ENCODE measurements around the gene RETN.

The RETN gene, protein sequence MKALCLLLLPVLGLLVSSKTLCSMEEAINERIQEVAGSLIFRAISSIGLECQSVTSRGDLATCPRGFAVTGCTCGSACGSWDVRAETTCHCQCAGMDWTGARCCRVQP

DNA sequence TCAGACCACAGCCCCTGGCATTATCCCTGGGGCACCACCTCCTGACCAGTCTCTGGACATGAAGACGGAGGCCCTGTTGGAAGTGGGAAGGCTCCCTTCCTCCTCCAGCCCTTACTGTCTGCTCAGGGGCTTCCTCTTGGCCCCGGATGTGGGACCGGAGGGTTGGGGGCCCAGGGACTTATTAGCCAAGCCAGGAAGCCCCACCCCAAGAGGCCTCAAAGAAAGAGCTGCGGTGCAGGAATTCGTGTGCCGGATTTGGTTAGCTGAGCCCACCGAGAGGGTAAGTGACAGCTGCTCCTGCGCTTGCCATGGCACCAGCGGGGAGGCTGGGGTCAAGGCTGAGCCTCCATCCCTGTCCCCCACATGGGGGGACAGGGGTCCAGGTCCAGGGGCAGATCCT, at the start of gene RETN:
TSS of gene RETN (plus strand) at position 208 of the 400 bp plus-strand sequence. CDS start 278 bp downstream, outside the sequence.
- DNase-seq: no peak

DNA sequence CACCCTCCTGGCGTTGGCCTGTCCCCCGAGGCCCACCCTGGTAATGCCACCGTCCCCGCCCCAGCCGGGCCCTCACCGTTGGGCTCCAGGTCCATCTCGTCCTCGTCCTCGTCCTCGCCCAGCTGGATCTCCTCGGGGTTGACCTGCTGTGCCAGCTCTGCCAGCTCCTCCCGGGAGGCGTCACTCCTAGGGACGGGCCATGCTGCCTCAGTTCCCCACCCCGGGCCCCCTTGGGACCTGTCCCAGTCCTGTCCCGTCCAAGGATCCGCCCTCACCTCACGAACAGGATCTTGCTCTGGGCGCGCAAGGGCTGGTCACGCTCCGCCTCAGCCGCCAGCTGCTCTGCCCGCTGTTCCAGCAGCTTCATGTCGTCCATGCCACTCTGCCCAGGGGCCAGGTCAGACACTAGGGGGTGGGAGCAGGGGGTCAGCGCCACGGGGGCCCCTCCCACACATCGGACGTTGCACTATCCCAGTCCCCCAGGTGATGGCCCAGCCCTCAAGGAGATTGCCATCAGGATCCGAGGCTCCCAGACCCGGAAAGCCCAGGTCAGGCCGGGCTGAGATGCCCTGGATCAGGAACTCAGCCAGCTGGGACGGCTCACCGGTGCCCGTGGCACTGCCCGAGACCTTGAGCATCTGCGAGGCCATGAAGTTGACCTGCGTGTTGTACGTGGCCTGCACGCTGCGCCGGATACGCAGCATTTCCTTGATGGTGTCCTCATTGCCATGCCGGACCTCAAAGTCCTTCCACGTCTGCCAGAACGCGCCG, 49.0 kb upstream of the RETN start:
- DNase-seq: no peak

DNA sequence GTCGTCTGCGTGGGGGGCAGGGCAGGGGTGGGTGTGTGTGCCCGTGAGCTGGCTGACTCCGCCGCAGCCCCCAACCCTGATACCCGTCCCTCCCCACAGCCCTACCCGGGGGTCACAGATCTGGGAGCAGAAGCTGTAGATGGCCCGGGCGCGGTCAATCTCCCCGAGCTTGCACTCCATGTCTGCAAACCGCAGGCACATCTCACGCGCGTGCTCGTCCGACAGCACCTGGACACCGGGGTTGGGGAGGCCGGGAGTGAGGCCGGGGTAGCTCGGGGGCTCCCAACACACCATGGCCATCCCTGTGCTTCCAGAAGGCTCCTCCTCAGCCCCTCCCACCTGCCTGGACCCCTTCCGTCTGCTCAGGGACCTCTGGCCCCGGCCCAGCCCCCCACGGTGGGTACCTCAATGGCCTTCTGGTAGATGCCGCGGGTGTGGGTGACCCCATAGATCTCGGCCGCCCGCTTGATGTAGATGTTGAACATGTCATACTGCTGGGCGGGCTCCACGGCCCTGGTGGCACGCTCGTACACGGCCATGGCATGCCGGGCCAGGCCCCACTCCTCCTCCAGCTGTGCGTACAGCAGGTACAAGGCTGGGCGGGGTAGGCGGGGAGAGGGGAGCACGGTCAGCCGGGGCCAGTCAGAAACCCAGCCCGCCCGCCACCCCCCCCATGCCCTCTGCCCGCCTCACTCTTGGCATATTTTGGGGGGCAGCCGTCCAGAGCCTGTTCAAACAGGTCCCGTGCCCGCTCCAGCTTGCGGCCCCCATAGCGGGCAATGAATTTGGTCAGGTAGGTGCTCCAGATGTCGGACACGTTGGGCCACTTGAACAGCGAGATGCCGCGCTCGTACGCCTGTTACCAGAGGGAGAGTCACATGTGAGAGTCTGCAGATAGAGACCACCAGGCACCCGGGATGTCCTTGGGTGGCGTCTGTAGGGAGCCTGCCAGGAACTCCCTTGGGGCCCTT, 48.1 kb upstream of the RETN start:
- DNase-seq: no peak

DNA sequence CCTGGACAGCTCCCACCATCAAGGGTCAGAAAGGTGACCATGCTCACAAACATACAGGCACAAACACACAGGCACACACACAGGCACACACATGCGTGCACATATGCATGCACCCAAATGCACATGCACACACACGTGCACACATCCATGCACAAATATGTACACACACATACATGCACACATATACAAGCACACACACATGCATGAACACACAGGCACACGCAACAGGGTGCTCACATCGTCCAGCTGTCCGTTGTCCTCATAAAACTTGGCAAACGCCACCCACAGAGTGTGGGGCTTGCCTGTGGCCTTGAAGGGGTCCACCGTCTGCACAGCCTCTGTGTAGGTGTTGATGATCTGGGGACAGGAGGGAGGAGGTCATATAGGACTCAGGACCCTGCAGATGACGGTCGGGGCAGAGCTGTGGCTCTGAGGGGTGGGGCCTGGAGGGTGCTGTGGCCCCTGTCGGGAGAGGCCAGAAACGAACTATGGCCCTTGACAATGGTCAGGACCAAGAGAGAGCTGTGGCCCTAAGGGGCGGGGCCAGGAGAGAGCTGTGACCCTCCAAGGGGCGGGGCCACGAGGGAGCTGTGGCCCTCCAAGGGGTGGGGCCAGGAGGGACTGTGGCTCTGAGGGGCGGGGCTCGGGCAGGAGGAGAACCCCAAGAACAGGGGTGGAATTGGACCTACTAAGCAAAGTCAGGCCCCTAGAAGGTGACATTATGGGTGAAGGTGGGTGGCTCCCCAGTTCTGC, 45.7 kb upstream of the RETN start:
- DNase-seq: peak; percentile 62

DNA sequence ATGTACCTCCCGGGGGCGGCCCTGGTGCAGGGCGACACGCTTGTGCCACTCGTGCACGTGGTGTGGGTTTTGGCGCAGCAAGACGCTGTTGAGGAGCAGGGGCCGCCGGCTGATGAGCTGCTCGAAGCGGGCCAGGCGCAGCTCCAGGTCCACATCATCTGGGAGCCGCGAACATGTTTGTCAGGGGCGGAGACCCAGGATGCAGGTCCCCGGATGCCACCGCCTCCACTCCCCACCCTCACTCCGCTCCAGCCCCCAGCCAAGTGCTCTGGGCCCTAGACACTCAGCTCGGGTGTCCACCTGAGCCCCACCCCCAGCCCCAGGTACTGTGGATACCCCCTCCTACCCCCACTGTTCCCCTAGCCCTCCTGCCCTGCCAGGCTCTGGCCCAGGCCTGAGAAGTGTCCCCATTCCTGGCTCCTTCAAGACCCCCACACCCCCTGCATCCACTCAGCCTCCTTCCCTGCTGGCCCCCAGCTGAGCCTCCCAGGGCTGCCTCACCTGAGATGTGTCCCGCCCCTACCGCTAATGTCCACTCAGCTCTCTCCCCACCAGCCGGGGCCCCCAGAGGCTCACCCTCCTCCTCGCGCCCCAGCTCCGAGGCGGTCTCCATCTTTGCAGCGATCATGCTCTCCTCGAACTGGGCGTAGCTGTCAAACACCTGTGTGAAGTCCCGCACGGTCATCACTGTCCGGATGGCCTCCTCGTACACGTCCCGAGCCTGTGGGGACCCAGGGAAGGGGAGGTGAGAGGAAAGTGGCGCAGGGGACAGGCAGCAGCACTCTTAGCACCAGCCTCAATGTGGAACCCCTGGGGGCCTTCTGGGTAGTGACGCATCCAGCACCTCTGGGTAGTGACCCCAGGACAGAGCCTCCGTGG, 44.9 kb upstream of the RETN start:
- no peak for DNase-seq

DNA sequence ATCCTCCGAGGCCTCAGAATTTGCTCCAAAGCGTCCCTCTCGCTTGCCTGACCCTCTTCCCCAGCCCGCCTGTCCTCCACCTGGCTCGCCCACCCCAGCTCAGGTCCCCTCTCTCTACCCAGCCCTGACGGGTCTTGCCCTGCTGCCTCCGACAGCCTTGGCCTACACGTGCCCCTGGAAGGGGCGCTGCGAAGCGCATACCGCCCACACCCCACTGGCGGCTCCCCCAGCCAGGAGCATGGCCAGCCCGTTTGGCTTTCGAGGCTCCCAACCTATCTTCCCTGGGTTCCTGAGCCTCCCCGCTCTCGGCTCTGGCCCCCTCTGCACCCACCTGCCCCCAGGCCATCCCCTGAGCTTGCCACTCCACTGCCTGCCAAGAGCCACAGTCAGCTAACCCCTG, 44.0 kb upstream of the RETN start:
- no peak for DNase-seq

DNA sequence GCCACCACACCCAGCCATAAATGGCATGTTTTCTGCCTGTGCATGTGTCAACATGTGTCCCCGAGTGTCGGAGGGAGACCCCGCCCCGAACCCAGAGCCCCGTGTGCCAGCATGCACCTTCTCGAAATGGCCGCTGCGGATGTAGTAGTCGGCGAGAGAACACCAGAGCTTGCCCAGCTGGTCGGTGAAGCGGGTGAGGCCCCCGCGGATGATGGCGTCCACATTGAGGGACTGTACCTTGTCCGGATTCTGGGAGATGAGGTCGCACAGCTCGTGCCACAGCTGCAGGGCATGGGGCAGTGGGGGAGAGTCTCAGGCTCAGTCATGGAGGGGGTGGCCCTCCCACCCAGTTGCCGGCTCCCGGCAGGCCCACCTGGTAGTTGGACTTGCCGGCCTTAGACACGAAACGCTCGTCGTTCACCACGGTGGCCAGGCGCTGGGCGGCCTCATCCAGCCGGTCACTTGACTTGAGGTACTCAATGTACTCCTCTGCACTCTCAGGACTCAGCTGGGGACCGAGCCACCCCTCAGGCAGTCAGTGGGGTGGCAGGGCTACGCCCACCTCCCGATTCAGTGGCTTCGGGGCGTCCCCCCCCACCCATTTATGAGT, 43.0 kb upstream of the RETN start:
- DNase-seq: no peak

DNA sequence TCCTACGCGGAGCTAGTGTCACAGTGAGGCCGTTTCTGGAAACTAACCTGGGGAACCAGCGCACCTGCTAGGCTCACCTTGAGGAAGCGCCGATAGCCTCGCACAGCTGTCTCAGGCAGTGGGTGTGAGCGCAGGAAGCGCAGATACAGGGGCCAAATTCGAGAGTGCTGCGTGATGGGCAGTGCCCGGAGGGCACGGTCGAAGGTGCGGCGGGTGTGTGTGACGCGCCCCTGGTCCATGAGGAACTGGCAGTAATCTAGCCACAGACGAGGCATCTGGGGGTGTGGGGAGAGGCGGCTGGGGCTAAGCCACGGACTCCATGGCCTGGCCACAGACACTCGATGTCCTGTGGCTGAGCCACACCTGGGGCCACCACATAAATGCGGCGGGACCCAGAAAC, 41.7 kb upstream of the RETN start:
- DNase-seq: no peak

DNA sequence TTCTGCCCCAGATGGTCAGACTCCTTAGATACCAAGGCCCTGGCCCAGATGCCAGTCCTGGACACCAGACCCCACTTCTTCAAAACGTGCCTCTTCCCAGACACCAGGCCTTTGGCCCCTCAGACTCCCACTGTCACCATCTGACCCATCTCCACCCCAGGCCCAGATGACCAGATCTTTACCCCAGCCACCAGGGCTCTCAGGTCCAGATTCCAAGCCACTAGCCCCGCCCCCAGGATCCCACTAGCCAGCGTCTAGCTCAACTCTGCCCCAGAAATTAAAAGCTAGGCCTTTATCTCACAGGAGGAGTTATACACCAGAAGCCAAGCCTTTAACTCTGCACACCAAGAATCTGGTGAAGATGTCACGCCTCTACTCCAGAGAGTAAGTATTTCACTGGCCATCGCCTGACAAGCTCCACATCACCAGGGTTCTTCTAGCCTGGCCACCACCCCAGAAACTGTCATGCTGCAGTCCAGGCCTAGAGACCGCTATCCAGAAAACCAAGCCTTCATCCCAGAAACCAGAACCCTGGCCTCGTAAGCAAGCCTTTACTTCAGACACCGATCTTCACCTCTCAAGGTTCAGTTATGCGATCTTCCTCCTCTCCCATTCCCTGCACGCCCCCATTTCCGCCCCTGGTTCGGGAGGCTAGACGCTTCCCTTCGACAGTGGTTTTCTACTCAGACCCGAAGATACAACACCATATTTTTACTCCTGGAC, 40.1 kb upstream of the RETN start:
- no peak for DNase-seq

DNA sequence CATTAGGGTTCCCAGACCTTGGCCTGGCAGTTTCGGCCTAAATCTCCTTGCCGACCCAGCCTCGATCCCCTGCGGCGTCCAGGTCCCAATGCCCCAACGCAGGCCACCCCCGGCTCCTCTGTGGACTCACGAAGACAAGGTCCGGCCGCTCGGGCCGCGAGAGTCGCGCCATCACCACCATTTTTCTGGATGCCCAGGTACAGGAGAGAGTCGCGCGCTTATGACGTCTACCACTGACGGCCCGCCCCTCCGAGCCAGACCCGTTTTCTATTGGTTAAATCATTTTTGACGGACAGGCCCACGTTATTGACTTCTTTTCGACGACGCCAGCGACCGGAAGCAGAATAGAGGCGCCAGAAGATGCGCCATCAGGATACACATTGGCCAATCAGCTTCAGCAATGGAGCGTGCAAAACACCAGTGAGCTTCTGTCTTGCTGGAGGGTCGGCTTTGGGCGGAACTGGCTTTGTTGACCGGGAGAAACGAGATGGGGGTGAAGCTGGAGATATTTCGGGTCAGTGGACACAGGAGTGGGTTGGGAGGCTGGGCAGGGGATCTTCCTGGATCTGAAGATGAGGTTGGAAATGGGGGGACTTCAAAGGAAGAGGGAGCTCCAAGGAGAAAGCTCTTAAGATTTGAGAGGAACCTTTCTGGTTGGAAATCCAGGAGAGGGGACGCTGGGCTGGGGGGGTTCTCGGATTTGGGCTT, 39.3 kb upstream of the RETN start, which contains the start of the genes PET100 and XAB2:
TSS of gene PET100 (plus strand) at position 447 of the 708 bp plus-strand sequence. CDS start at position 488, 41 bp downstream.
TSS of gene XAB2 (minus strand) at position 199 of the 708 bp plus-strand sequence. CDS start at position 181, 18 bp downstream.
- DNase-seq: peak; percentile 99

DNA sequence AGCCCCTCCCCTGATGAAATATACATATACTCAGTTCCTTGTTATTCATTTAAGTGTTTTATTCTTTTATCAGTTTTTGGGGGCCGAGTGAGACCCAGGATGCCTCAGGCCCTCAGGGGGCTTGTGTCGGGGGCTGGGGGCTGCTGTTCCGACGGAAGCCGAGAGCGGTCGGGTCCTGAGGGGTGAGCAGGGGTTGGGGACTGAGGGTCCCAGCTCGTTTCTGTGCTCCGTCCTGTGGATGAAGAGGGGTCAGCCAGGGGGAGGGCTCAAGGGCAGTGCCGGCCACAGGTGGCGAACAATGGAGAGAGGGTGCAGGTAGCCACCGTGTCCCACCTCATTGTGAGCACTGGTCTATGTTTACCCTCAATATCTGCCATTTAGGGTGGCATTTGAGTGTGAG, 37.3 kb upstream of the RETN start:
- no peak for DNase-seq

DNA sequence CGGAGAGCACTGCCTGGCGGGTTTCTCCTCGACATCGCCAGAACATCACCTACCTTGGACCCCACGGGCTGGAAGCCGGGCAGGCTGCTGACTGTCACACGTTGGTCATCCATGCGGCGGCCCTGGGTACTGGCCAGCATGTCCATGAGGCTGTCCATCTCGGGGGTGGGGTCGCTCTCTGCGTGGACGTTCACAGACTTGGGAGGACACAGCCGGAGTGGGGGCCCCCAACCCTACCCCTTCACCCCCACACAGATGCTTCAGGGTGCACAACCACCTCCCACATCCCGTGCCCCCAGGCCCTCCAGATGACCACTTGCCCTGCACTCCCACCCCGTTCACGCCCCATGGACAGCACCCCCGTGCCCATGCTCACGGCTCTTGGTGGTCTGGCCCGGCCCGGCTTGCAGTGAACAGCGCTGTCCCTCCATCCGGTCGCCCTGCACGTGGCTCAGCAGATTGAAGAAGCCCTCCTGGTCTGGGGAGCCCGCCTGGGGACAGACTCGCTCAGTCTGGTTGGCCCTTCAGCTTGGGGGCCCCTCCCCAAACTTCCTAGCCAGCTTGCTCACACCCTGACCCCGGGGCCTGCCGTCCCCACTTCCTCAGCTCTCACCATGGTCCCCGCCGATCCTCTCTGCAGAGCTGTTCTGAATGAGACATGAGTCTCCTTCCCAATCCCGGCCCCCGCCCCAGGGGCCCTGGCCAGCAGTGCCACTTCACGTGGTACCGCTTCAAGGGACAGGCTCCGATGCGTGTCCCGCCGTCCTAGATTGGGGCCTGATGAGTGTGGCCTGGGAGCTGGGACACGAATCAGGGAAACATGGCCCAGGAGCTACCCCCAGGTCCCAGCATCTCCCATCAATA, 36.3 kb upstream of the RETN start:
- DNase-seq: no peak

DNA sequence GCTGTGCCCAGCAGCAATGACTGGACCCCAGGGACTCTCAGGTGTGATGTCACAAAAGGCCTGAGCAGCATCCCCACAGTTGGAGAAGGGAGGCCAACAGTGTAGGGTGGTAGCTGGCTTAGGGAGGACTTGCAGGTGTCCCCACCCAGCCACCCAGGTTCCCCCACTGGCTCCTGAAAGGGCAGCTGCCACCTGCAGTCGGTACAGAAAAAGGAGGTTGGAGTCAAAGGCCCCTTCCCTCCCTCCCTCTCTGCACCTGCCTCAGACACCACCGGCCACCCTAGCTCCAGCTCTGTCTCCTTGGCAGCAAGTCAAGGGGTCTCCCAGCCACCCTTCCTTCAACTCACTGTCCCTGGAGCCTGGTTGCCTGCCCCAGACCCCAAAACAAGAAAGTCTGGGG, 35.2 kb upstream of the RETN start, which contains the start of gene PCP2:
TSS of gene PCP2 (minus strand) at position 22 of the 400 bp plus-strand sequence. CDS start 262 bp downstream, outside the sequence.
- no peak for DNase-seq

DNA sequence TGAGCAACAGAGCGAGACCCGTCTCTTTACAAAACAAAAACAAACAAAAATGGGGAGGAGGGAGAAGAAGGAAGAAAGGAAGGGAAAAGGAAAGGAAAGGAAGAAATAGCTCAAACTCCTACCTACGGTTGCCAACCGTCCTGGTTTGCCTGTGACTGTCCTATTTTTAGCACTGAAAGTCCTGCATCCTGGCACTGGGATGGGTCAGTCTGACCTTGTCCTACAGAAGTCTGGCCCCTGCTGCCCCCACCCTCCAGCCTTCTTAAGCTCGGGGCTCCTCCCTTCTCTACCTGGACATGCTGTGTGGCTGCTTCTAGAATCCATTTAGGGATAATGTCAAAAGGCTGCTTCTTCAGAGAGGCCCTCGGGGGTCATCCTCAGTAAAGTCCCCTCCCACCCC, 33.2 kb upstream of the RETN start:
- DNase-seq: no peak

DNA sequence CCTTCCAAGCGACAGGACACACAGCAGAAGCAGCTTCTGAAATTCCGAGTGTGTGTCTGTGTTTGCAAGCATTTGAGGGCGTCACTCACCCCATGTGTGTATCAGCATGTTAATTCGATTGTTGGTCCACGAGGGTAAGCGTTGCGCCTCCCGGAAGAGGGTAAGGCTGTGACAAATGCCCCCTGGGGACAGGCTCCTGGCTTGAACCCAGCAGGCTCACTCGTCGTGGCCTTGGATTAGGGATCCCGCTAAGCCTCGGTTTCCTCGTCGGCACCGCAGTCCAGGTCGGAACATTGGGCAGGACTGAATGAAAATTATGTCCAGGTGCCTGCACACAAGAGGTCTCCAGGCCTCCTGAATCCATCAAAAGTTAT, 32.5 kb upstream of the RETN start:
- DNase-seq: no peak

DNA sequence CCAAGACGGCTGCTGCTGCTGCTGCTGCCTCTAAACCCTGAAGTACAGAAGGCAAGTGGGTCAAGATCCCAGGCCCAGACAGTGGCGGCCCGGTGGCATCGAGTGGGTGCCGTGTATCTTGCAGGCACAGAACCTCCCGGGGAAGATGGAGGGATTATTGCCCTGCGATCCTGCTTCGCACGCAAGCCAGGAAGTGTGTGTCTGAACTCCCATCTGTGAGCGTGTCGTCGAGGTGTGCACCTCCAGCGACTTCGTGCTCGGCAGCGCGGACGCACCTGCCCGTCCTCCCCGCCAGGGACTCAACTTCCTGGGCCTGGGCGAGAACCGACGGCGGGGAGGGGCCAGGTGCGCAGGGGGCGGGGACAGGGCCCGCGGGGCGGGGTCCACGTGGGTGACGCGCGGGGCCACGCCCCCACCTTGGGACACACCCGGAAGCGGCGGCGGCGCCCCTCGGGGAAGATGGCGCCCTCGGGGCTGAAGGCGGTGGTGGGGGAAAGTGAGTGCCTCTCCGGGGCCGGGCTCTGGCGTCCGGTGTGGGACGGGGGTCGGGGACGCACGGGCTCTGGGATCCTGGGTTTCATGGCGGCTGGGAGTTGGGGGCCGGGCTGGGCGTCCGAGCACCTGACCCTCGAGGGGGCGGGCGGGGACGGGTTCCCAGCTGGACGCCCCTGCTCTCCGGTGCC, 32.0 kb upstream of the RETN start, which contains the start of gene STXBP2:
TSS of gene STXBP2 (plus strand) at position 420 of the 683 bp plus-strand sequence. CDS start at position 460, 40 bp downstream.
- peak; percentile 87 for DNase-seq

DNA sequence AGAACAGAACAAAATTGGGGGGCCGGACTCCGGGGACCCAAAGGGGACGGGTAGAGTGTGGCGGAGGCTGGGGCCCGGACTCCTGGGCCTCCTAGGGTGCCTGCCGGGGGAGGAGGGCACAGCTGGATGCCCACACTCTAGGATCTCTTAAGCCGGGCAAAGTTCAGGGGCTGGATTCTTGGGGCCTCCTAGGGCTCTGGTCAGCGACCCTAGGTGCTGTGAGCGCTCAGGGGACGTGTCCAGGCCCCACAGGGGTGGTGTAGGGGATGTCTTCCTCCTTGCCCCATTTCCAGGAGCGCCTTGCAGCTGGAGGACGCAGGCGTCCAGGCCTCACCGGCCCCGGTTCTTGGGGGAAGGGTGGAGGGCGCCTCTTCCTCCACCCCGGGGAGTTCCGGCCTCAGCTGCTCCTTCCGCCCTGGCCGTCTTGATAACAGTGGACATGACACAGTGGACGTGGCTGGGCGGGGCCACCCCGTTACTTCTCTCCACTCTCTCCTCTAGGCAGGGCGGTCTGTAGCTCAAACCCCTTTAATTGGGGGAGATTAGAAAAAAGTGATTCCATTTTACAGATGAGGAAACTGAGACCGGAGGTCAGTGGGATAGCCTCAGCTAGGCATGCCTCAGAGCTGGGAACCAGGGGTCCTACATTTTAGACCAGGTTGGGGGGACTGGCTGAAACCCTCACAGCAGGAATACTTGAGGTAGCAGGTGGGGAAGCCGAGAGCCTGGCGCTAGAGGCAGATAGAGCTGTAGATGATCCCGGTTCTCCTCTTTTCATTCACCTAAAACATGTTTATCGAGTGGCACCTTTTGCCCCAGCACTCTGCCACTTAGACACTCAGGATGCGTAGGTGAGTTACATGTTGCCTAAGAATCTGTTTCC, 31.2 kb upstream of the RETN start:
- peak; percentile 75 for DNase-seq

Data from hematopoietic multipotent progenitor cell treated with erythropoietin and hydrocortisone succinate and interleukin-3 and kit ligand, for 6 days (in vitro differentiated cells).